COLO829 (cell line): ENCODE measurements around the gene MCF2L.

Source experiments
- DNase-seq: peaks from one replicate; pipeline ENCODE4 v3.0.0; 2012; ENCODE audit warnings: low spot score

Gene MCF2L

GRCh38 chr13:113034451-113035212, 65.6 kb downstream of the MCF2L start:
- DNase-seq, result peak; percentile 44

GRCh38 chr13:113035213-113035800, 66.3 kb downstream of the MCF2L start:
- DNase-seq, result no peak

GRCh38 chr13:113036401-113036800, 67.4 kb downstream of the MCF2L start:
- DNase-seq, result no peak

- DNase-seq, result no peak
Measured at GRCh38 chr13:113040031-113040430, 71.0 kb downstream of the MCF2L start.

- DNase-seq, result no peak
Measured at GRCh38 chr13:113040597-113041292, 71.7 kb downstream of the MCF2L start.

- no peak for DNase-seq
Measured at GRCh38 chr13:113041293-113041690, 72.3 kb downstream of the MCF2L start.

GRCh38 chr13:113041896-113042295, 72.9 kb downstream of the MCF2L start:
- DNase-seq, result no peak

GRCh38 chr13:113042456-113042855, 73.4 kb downstream of the MCF2L start:
- DNase-seq, result no peak

- no peak for DNase-seq
Measured at GRCh38 chr13:113043001-113043630, 74.1 kb downstream of the MCF2L start.

- DNase-seq, result no peak
Measured at GRCh38 chr13:113043931-113044330, 74.9 kb downstream of the MCF2L start.

- DNase-seq, result peak; percentile 63
Measured at GRCh38 chr13:113044391-113045114, 75.5 kb downstream of the MCF2L start.

- DNase-seq, result no peak
Measured at GRCh38 chr13:113045251-113046127, 76.5 kb downstream of the MCF2L start.

- no peak for DNase-seq
Measured at GRCh38 chr13:113046128-113046882, 77.3 kb downstream of the MCF2L start.

GRCh38 chr13:113046883-113047244, 77.8 kb downstream of the MCF2L start:
- no peak for DNase-seq

GRCh38 chr13:113047587-113047986, 78.6 kb downstream of the MCF2L start:
- no peak for DNase-seq

- DNase-seq, result no peak
Measured at GRCh38 chr13:113048766-113049165, 79.8 kb downstream of the MCF2L start.

GRCh38 chr13:113049521-113049941, 80.5 kb downstream of the MCF2L start:
- no peak for DNase-seq

GRCh38 chr13:113049981-113050380, 81.0 kb downstream of the MCF2L start:
- DNase-seq, result no peak

GRCh38 chr13:113050734-113051431, 81.9 kb downstream of the MCF2L start:
- DNase-seq, result no peak

GRCh38 chr13:113051641-113052040, 82.6 kb downstream of the MCF2L start:
- no peak for DNase-seq
